Endothelial cell of umbilical vein (primary cell): Measurements from ENCODE around the gene PYGO2. TPM values are rescaled to one million over a fixed set of nuclear protein-coding genes. Genes with fewer than 3 reads are reported as not detected.

Experiments
- BruUV-seq: library from RNA; stranded (reverse); fragments of 400-500 nt; replicated peaks from 2 replicates; lab custom pipeline; 2021; lab: Mats Ljungman, UMichigan
- CTCF ChIA-PET: fragments of 300-600, 350-600 bp; sonication (Branson Sonifier 250); formaldehyde crosslinking; loops from one replicate; lab custom pipeline; 2021; ENCODE audit warnings: antibody characterized with exemption, inconsistent platforms; lab: Charles Lee
- POLR2A ChIA-PET: fragments of 300-600, 350-600 bp; sonication (Branson Sonifier 250); formaldehyde crosslinking; loops from one replicate; lab custom pipeline; 2021; ENCODE audit warnings: antibody characterized with exemption, inconsistent platforms; lab: Charles Lee
- DNase-seq: peaks from one replicate; pipeline ENCODE4 v3.0.0-alpha.2; 2011; ENCODE audit warnings: low read depth, low spot score
- FAIRE-seq: peaks from 2 replicates; lab custom pipeline; 2011; peaks lifted over from hg19 to GRCh38; lab: Jason Lieb, UNC
- H2AFZ ChIP-seq: 2 replicates; pipeline ENCODE4 v1.6.0; 2012; ENCODE audit warnings: low read depth, low read length, control low read depth, inconsistent platforms
- H3K27ac ChIP-seq: 2 replicates; pipeline ENCODE4 v1.5.1; 2011; ENCODE audit warnings: low read depth, mild to moderate bottlenecking, control low read depth, low read length, moderate library complexity; ENCODE audit not compliant: insufficient read depth
- H3K27me3 ChIP-seq, 2 experiments: 2 replicates each; pipeline versions ENCODE4 v1.6.0 to v1.6.1; 2011; ENCODE audit warnings: low read length in 2 of 2, mixed read lengths in 1 of 2; ENCODE audit not compliant: control insufficient read depth in 2 of 2, insufficient read depth in 2 of 2
- H3K36me3 ChIP-seq, 2 experiments: 2 replicates in 1 of 2; 3 replicates in 1 of 2; pipeline ENCODE4 v1.5.1; 2011; ENCODE audit warnings: low read length in 2 of 2, mild to moderate bottlenecking in 1 of 2, moderate library complexity in 1 of 2; ENCODE audit not compliant: control insufficient read depth in 2 of 2, insufficient read depth in 2 of 2; ENCODE audit errors: extremely low read depth in 1 of 2
- H3K4me1 ChIP-seq: 3 replicates; pipeline ENCODE4 v1.5.1; 2011; ENCODE audit warnings: mild to moderate bottlenecking, low read length; ENCODE audit not compliant: control insufficient read depth, insufficient read depth; ENCODE audit errors: extremely low read depth
- H3K4me2 ChIP-seq: 2 replicates; pipeline ENCODE4 v1.6.1; 2011; ENCODE audit warnings: low read length, control low read depth, mixed read lengths; ENCODE audit not compliant: insufficient read depth
- H3K4me3 ChIP-seq, 3 experiments: fragments of 200-600 bp in 1 of 3; sonication (generic), shearing (Covaris generic) in 1 of 3; replicated peaks in 1 of 3; 2 replicates each; pipeline ENCODE4 v1.5.1; 2011 to 2016; ENCODE audit warnings: control low read depth in 3 of 3, low read length in 3 of 3, mild to moderate bottlenecking in 2 of 3, inconsistent platforms in 1 of 3, low read depth in 1 of 3, moderate library complexity in 1 of 3; ENCODE audit not compliant: insufficient read depth in 1 of 3
- H3K79me2 ChIP-seq: 2 replicates; pipeline ENCODE4 v1.6.0; 2012; ENCODE audit warnings: low read length, inconsistent platforms; ENCODE audit not compliant: control insufficient read depth, insufficient read depth
- H3K9ac ChIP-seq: replicated peaks from 2 replicates; pipeline ENCODE3; 2011; ENCODE audit warnings: low read length, control low read depth; ENCODE audit not compliant: insufficient read depth; ENCODE audit errors: extremely low read depth
- H3K9me1 ChIP-seq: replicated peaks from 3 replicates; pipeline ENCODE4 v1.6.0; 2011; ENCODE audit warnings: mild to moderate bottlenecking, low read length; ENCODE audit not compliant: control insufficient read depth, insufficient read depth; ENCODE audit errors: extremely low read depth
- H3K9me3 ChIP-seq: replicated peaks from 2 replicates; pipeline ENCODE4 v1.5.1; 2012; ENCODE audit warnings: low read length, inconsistent platforms; ENCODE audit not compliant: control insufficient read depth, insufficient read depth
- H4K20me1 ChIP-seq: replicated peaks from 2 replicates; pipeline ENCODE3; 2011; ENCODE audit warnings: mild to moderate bottlenecking, low read length; ENCODE audit not compliant: control insufficient read depth, insufficient read depth; ENCODE audit errors: extremely low read depth
- CTCF ChIP-seq, 2 donors: IDR thresholded peaks; 1 replicate in 1 of 2; 2 replicates in 1 of 2; pipeline ENCODE4 v1.5.1; 2011; ENCODE audit warnings: low read length in 2 of 2, mild to moderate bottlenecking in 2 of 2, moderate library complexity in 2 of 2, control low read depth in 1 of 2, inconsistent platforms in 1 of 2, low read depth in 1 of 2; ENCODE audit not compliant: insufficient read depth in 1 of 2; ENCODE audit errors: extremely low read depth in 1 of 2
- EZH2 ChIP-seq: IDR thresholded peaks from 2 replicates; pipeline ENCODE4 v1.6.1; 2012; ENCODE audit warnings: borderline replicate concordance, low read depth, mild to moderate bottlenecking, moderate library complexity, low read length, inconsistent platforms; ENCODE audit not compliant: severe bottlenecking
- FOS ChIP-seq: IDR thresholded peaks from 2 replicates; pipeline ENCODE4 v1.6.1; 2011; ENCODE audit warnings: mild to moderate bottlenecking, low read length, moderate library complexity, borderline replicate concordance; ENCODE audit not compliant: insufficient read depth
- GATA2 ChIP-seq: IDR thresholded peaks from 2 replicates; pipeline ENCODE4 v1.7.0; 2011; ENCODE audit warnings: low read depth, mild to moderate bottlenecking, moderate library complexity, mixed read lengths, low read length; ENCODE audit not compliant: insufficient read length, insufficient read depth
- JUN ChIP-seq: IDR thresholded peaks from 2 replicates; pipeline ENCODE4 v1.6.1; 2011; ENCODE audit warnings: borderline replicate concordance, low read depth; ENCODE audit not compliant: insufficient read length, insufficient read depth
- MYC ChIP-seq: IDR thresholded peaks from one replicate; pipeline ENCODE4 v1.6.1; 2011; ENCODE audit warnings: mild to moderate bottlenecking, low read depth, low read length
- POLR2A ChIP-seq: IDR thresholded peaks from 2 replicates; pipeline ENCODE4 v1.6.1; 2012; ENCODE audit warnings: low read depth, mild to moderate bottlenecking, control low read depth, low read length
- POLR2AphosphoS5 ChIP-seq: IDR thresholded peaks from 2 replicates; pipeline ENCODE4 v1.6.1; 2012; ENCODE audit warnings: low read depth, mild to moderate bottlenecking, control low read depth, low read length, moderate library complexity; ENCODE audit not compliant: insufficient read depth
- dilution Hi-C: fragments of 300-500 bp; cut with MboI; formaldehyde crosslinking; loops from one replicate; pipeline ENCODE4 v1.15.0; 2019; ENCODE audit warnings: low sequenced_read_pairs; ENCODE audit not compliant: extremely low pct_ligation_motif_present
- intact Hi-C: fragments of 100-400 bp; cut with micrococcal nuclease; formaldehyde crosslinking; loops from one replicate; pipeline ENCODE4 v1.10.0; 2022
- polyA plus RNA-seq, 4 experiments: library from polyadenylated mRNA; depleted of rRNA in 3 of 4; stranded (reverse) in 3 of 4; unstranded in 1 of 4; fragments of >200 nt; gene quantifications; 2 replicates each; pipeline versions ENCODE4 v1.2.1 to v1.2.3, GENCODE V29; 2011 to 2012; ENCODE audit warnings: missing spikeins in 1 of 4
- total RNA-seq: library from RNA; stranded (reverse); gene quantifications from 2 replicates; pipeline ENCODE4 v1.2.3, GENCODE V29; 2021
- TF ChIP-seq, protein P1 (sequence below): IDR thresholded peaks from 2 replicates; pipeline ENCODE4 v1.6.1; 2011; ENCODE audit not compliant: insufficient read depth, insufficient read length

PYGO2 gene
- total and polyA plus RNA-seq, 2 donors (not counting 3 experiments of a cell fraction or from before 2014, with no cell fraction given), result 19.3 to 21.5 TPM

GRCh38 chr1:154923695-154924094, 37.9 kb downstream of the PYGO2 start:
- Histone ChIP-seq H2AFZ (no peak overlapping the region), H3K79me2 (no peaks in the 10 kb centered on the region), H3K27me3 (no peaks in the 10 kb centered on the region), H3K4me1 (no peaks in the 10 kb centered on the region), H3K9me1 (no peaks in the 10 kb centered on the region), H3K4me3 (no peak overlapping the region), H3K27ac (no peak overlapping the region), H4K20me1 (no peaks in the 10 kb centered on the region), H3K4me2 (no peak overlapping the region), H3K9ac (no peak overlapping the region), H3K36me3 (peaks cover 0 to 15% of the 10 kb centered on the region in 2 experiments), H3K9me3 (no peaks in the 10 kb centered on the region)
- POLR2A ChIA-PET, result no interaction called here
- BruUV-seq, result no TSS peak
- CTCF ChIA-PET, result no interaction called here
- no peak for TF ChIP-seq MYC
- no peak for TF ChIP-seq POLR2AphosphoS5
- no peak for TF ChIP-seq FOS
- no peak for TF ChIP-seq CTCF (IDR thresholded peaks at IDR 0.05; ENCODE audit: extremely low read depth in 1 of 2, insufficient read depth in 1 of 2, low read depth in 1 of 2, low read length in 2 of 2)
- no peak for TF ChIP-seq JUN
- TF ChIP-seq, protein P1, sequence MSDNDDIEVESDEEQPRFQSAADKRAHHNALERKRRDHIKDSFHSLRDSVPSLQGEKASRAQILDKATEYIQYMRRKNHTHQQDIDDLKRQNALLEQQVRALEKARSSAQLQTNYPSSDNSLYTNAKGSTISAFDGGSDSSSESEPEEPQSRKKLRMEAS, result no peak
- TF ChIP-seq GATA2, result no peak
- no peak for TF ChIP-seq EZH2
- no peak for TF ChIP-seq POLR2A
- intact Hi-C loops (no loop called here), dilution Hi-C loops (no loop called here)
- DNase-seq, result no peak
- no peak for FAIRE-seq
